K562 (cell line): ENCODE results near the gene RRBP1. TPM values are rescaled to one million over a fixed set of nuclear protein-coding genes. Genes with fewer than 3 reads are reported as not detected.

Experiments
- ATAC-seq: fragments of 200-7000 bp; cut with Tn5 transposase; 3 replicates; pipeline ENCODE4 v1.9.1; 2020; ENCODE audit warnings: moderate library complexity
- BruUV-seq: library from RNA; stranded (reverse); fragments of 400-500 nt; replicated peaks from 2 replicates; lab custom pipeline; 2021; lab: Mats Ljungman, UMichigan
- CTCF ChIA-PET: fragments of 300-600 bp; formaldehyde crosslinking; extraction: SDS; loops from one replicate; lab custom pipeline; 2021; ENCODE audit warnings: low intra/inter-chr PET ratio; lab: Yijun Ruan, JAX
- POLR2A ChIA-PET: fragments of 300-600, 350-650 bp; sonication (Branson Sonifier 250); formaldehyde crosslinking; extraction: SDS; loops from one replicate; lab custom pipeline; 2021; ENCODE audit warnings: antibody characterized with exemption, inconsistent platforms; lab: Yijun Ruan, JAX
- DNase-seq, 4 experiments: peaks; one replicate each; pipeline versions ENCODE4 v3.0.0 to v3.0.0-alpha.2; 2011 to 2018; ENCODE audit warnings: low spot score in 3 of 4, mixed read lengths in 3 of 4; ENCODE audit errors: extremely low read depth in 1 of 4
- FAIRE-seq: peaks from 2 replicates; lab custom pipeline; 2011; peaks lifted over from hg19 to GRCh38; lab: Jason Lieb, UNC
- H2AFZ ChIP-seq: 2 replicates; pipeline ENCODE4 v1.6.0; 2011; ENCODE audit warnings: low read depth, low read length, control low read depth, inconsistent platforms
- H3K27ac ChIP-seq: fragments of 200-600 bp; 3 replicates; pipeline ENCODE4 v1.8.0; 2011; ENCODE audit warnings: low read depth, mild to moderate bottlenecking, control low read depth, inconsistent platforms, low read length, moderate library complexity, mixed read lengths; ENCODE audit errors: extremely low read depth
- H3K27me3 ChIP-seq, 2 experiments: fragments of 300-600 bp in 1 of 2; 2 replicates in 1 of 2; 3 replicates in 1 of 2; pipeline versions ENCODE4 v1.6.0 to v1.8.0; 2011; ENCODE audit warnings: inconsistent platforms in 2 of 2, low read length in 2 of 2, mild to moderate bottlenecking in 1 of 2, mixed read lengths in 1 of 2, moderate library complexity in 1 of 2; ENCODE audit not compliant: control insufficient read depth in 2 of 2, insufficient read depth in 2 of 2
- H3K36me3 ChIP-seq: fragments of 300-600 bp; 3 replicates; pipeline ENCODE4 v1.8.0; 2011; ENCODE audit warnings: mild to moderate bottlenecking, low read length, inconsistent platforms; ENCODE audit not compliant: control insufficient read depth, insufficient read depth
- H3K4me1 ChIP-seq, 2 experiments: fragments of 200-600 bp in 1 of 2; replicated peaks in 1 of 2; 2 replicates in 1 of 2; 3 replicates in 1 of 2; pipeline versions ENCODE4 v1.5.1 to v1.8.0; 2011; ENCODE audit warnings: inconsistent platforms in 2 of 2, low read length in 2 of 2, mild to moderate bottlenecking in 1 of 2, mixed read lengths in 1 of 2, moderate library complexity in 1 of 2; ENCODE audit not compliant: control insufficient read depth in 2 of 2, insufficient read depth in 2 of 2
- H3K4me2 ChIP-seq: 2 replicates; pipeline ENCODE4 v1.6.1; 2011; ENCODE audit warnings: low read length, control low read depth, inconsistent platforms, mixed read lengths; ENCODE audit not compliant: insufficient read depth
- H3K4me3 ChIP-seq: fragments of 200-600 bp; sonication (generic), shearing (Covaris generic); 2 replicates; pipeline ENCODE4 v1.5.1; 2016; ENCODE audit warnings: control low read depth, inconsistent platforms
- H3K79me2 ChIP-seq: fragments of 200-600 bp; 3 replicates; pipeline ENCODE4 v1.8.0; 2011; ENCODE audit warnings: low read length, inconsistent platforms; ENCODE audit not compliant: control insufficient read depth, insufficient read depth
- H3K9ac ChIP-seq, 2 experiments: 2 replicates each; pipeline versions ENCODE4 v1.6.0 to v1.6.1; 2011; ENCODE audit warnings: low read depth in 2 of 2, low read length in 2 of 2, control low read depth in 1 of 2, inconsistent platforms in 1 of 2, mild to moderate bottlenecking in 1 of 2, mixed read lengths in 1 of 2; ENCODE audit not compliant: insufficient read depth in 1 of 2
- H3K9me1 ChIP-seq: one replicate; pipeline ENCODE4 v1.6.0; 2011; ENCODE audit warnings: inconsistent platforms, mild to moderate bottlenecking, low read length, moderate library complexity; ENCODE audit not compliant: control insufficient read depth, insufficient read depth
- H3K9me3 ChIP-seq: replicated peaks from 2 replicates; pipeline ENCODE4 v1.5.1; 2011; ENCODE audit warnings: low read depth, low read length, inconsistent platforms; ENCODE audit not compliant: control insufficient read depth, insufficient read depth
- H4K20me1 ChIP-seq: replicated peaks from 2 replicates; pipeline ENCODE4 v1.6.1; 2011; ENCODE audit warnings: low read length, inconsistent platforms, mixed read lengths; ENCODE audit not compliant: control insufficient read depth, insufficient read depth
- BHLHE40 ChIP-seq: IDR thresholded peaks from 2 replicates; pipeline ENCODE4 v1.6.1; 2011; ENCODE audit warnings: low read length, improper control_type of control experiment
- IRF2 ChIP-seq: sonication (generic); formaldehyde crosslinking; IDR thresholded peaks from 2 replicates; pipeline ENCODE4 v1.8.1; 2022; ENCODE audit warnings: mild to moderate bottlenecking, missing genetic modification reagents
- KLF16 ChIP-seq: IDR thresholded peaks from 2 replicates; pipeline ENCODE4 v1.6.1; 2016; ENCODE audit warnings: antibody characterized with exemption
- OTX1 ChIP-seq: fragments of 450-650 bp; formaldehyde crosslinking; IDR thresholded peaks from 2 replicates; pipeline ENCODE4 v1.4.0; 2022; ENCODE audit warnings: mild to moderate bottlenecking
- PCBP2 ChIP-seq: fragments of 200-400 bp; formaldehyde crosslinking; IDR thresholded peaks from 2 replicates; pipeline ENCODE4 v1.6.1; 2018; ENCODE audit warnings: low read length, low read depth, mild to moderate bottlenecking, moderate library complexity; ENCODE audit not compliant: poor library complexity, severe bottlenecking
- PKNOX1 ChIP-seq: fragments of 450-650 bp; IDR thresholded peaks from 2 replicates; pipeline ENCODE4 v1.6.1; 2016
- POLR2AphosphoS2 ChIP-seq: IDR thresholded peaks from 2 replicates; pipeline ENCODE4 v1.6.1; 2012; ENCODE audit warnings: low read length, improper control_type of control experiment
- POLR3A ChIP-seq: IDR thresholded peaks from 2 replicates; pipeline ENCODE4 v1.6.1; 2011; ENCODE audit warnings: borderline replicate concordance, mild to moderate bottlenecking, moderate library complexity; ENCODE audit not compliant: insufficient read length, insufficient read depth; ENCODE audit errors: extremely low read depth
- PTBP1 ChIP-seq: fragments of 200-400 bp; formaldehyde crosslinking; IDR thresholded peaks from 2 replicates; pipeline ENCODE4 v1.6.1; 2017; ENCODE audit warnings: low read depth, low read length
- TFAP4 ChIP-seq: sonication (generic); formaldehyde crosslinking; IDR thresholded peaks from 2 replicates; pipeline ENCODE4 v1.8.0; 2022; ENCODE audit warnings: missing genetic modification reagents, mild to moderate bottlenecking, moderate library complexity, borderline replicate concordance
- ZNF778 ChIP-seq: fragments of 450-650 bp; formaldehyde crosslinking; IDR thresholded peaks from 2 replicates; pipeline ENCODE4 v1.4.0; 2020; ENCODE audit warnings: mild to moderate bottlenecking, moderate library complexity
- WGBS: fragments of 100-300 bp; shearing (Covaris generic); methylation state at CpG from one replicate; pipeline ENCODE4 v1.1.6; 2016; ENCODE audit warnings: low coverage, mixed read lengths; ENCODE audit not compliant: insufficient coverage; ENCODE audit errors: missing lambda C conversion rate; 5-methylcytosine and 5-hydroxymethylcytosine counted together
- in situ Hi-C: fragments of 300-500 bp; cut with MboI; formaldehyde crosslinking; loops from 4 replicates; pipeline ENCODE4 v1.15.0; 2018; ENCODE audit warnings: inconsistent platforms, mixed read lengths
- intact Hi-C: fragments of 100-400 bp; cut with micrococcal nuclease; formaldehyde crosslinking; loops from 2 replicates; pipeline ENCODE4 v1.14.2; 2022
- polyA plus RNA-seq, 8 experiments: library from polyadenylated mRNA; depleted of rRNA in 4 of 8; stranded (reverse) in 5 of 8; unstranded in 3 of 8; fragments of >200 nt; fragmentation: Nextera tagmentation in 2 of 8; fragmentation: Illumina TruSeq in 1 of 8; extraction: Ambion mirVana in 2 of 8; extraction: Trizol in 1 of 8; gene quantifications; 2 replicates each; pipeline versions ENCODE4 v1.2.1 to v1.2.3, GENCODE V29; 2011 to 2014; ENCODE audit warnings: inconsistent platforms in 1 of 8, missing spikeins in 1 of 8
- total RNA-seq, 7 experiments: library from RNA; depleted of rRNA in 6 of 7; stranded (reverse); fragments of >200 nt in 6 of 7; fragmentation: Illumina TruSeq in 2 of 7; extraction: Trizol in 2 of 7; gene quantifications; 2 replicates each; pipeline versions ENCODE4 v1.2.1 to v1.2.3, GENCODE V29; 2011 to 2021; ENCODE audit warnings: low replicate concordance in 1 of 7
- TF ChIP-seq, protein P1 (sequence below), 2 experiments: fragments of 450-650 bp in 1 of 2; sonication (generic) in 1 of 2; formaldehyde crosslinking; conservative IDR thresholded peaks; 2 replicates each; pipeline versions ENCODE4 v1.4.0 to v1.8.1; 2020 to 2022; ENCODE audit warnings: mild to moderate bottlenecking in 1 of 2, missing genetic modification reagents in 1 of 2
- TF ChIP-seq, protein P2 (sequence below): fragments of 150-350 bp; IDR thresholded peaks from 2 replicates; pipeline ENCODE4 v1.6.1; 2014; ENCODE audit warnings: low read depth, mild to moderate bottlenecking, low read length, borderline replicate concordance

RRBP1 gene
- total and polyA plus RNA-seq, 9 of the 15 experiments (the other 6 are each of a cell fraction or from before 2014, with no cell fraction given): 0.84 to 32.0 (median 17.6) TPM

- TF ChIP-seq IRF2 (CRISPR knock-in tag) (no peak), POLR2AphosphoS2 (no peak), BHLHE40 (no peak)
- TF ChIP-seq, protein P1, sequence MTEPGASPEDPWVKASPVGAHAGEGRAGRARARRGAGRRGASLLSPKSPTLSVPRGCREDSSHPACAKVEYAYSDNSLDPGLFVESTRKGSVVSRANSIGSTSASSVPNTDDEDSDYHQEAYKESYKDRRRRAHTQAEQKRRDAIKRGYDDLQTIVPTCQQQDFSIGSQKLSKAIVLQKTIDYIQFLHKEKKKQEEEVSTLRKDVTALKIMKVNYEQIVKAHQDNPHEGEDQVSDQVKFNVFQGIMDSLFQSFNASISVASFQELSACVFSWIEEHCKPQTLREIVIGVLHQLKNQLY (CRISPR knock-in tag; conservative IDR thresholded peaks at IDR 0.05): no peak
- TF ChIP-seq, all 486 proteins: peak for 0
These were observed 11.5 kb upstream of the RRBP1 start (continued) for GRCh38 chr20:17693444-17694001.

DNA sequence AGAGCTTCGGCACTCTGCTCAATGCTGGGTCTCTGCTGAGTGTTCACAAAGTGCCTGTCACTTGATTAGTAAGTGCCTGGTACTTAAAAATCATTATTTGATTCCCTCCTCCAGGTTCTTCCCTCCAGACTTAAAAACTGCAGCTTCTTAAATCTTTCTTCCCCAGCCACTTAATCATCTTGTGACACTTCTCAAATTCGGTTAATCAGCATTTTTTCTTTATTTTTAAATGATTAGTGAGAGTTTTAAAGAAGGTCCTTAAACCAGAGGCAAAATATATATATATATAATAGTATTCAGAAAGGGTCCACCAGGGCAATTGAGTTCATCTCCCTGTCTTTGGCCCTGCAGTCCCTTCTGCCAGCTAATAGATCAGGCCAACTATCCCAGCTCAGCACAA lies 9.7 kb upstream of the RRBP1 start:
- no TSS peak for BruUV-seq
- FAIRE-seq (no peak), ATAC-seq (no peak), DNase-seq (no peak)
- Histone ChIP-seq H3K4me1 (no peaks in the 10 kb centered on the region; a peak in 1 of 5 replicates), H3K79me2 (no peaks in the 10 kb centered on the region), H3K9ac (no peak overlapping the region), H3K27ac (no peak overlapping the region), H3K4me2 (no peak overlapping the region), H3K9me3 (no peaks in the 10 kb centered on the region), H3K9me1 (no peaks in the 10 kb centered on the region), H3K4me3 (no peak overlapping the region), H3K27me3 (peaks cover 2 to 17% of the 10 kb centered on the region in 2 experiments; a peak in 4 of 5 replicates), H2AFZ (no peak overlapping the region), H4K20me1 (no peaks in the 10 kb centered on the region), H3K36me3 (no peaks in the 10 kb centered on the region)
- ChIA-PET CTCF (no interaction called here), POLR2A (interaction anchor here (1.9 kb wide), 1 partner anchor 10 kb away, joined by 10 read pairs; the partner anchor contains the start of gene RRBP1)
- intact Hi-C loops (no loop called here), in situ Hi-C loops (no loop called here)
- 0% methylated on average over 2 of the region's 2 CpGs for WGBS
- TF ChIP-seq ZNF778 (CRISPR knock-in tag) (no peak), TFAP4 (no peak), PTBP1 (no peak), KLF16 (no peak), POLR3A (no peak), PKNOX1 (no peak), PCBP2 (no peak), OTX1 (CRISPR knock-in tag) (no peak)
- TF ChIP-seq, protein P2, sequence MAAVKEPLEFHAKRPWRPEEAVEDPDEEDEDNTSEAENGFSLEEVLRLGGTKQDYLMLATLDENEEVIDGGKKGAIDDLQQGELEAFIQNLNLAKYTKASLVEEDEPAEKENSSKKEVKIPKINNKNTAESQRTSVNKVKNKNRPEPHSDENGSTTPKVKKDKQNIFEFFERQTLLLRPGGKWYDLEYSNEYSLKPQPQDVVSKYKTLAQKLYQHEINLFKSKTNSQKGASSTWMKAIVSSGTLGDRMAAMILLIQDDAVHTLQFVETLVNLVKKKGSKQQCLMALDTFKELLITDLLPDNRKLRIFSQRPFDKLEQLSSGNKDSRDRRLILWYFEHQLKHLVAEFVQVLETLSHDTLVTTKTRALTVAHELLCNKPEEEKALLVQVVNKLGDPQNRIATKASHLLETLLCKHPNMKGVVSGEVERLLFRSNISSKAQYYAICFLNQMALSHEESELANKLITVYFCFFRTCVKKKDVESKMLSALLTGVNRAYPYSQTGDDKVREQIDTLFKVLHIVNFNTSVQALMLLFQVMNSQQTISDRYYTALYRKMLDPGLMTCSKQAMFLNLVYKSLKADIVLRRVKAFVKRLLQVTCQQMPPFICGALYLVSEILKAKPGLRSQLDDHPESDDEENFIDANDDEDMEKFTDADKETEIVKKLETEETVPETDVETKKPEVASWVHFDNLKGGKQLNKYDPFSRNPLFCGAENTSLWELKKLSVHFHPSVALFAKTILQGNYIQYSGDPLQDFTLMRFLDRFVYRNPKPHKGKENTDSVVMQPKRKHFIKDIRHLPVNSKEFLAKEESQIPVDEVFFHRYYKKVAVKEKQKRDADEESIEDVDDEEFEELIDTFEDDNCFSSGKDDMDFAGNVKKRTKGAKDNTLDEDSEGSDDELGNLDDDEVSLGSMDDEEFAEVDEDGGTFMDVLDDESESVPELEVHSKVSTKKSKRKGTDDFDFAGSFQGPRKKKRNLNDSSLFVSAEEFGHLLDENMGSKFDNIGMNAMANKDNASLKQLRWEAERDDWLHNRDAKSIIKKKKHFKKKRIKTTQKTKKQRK: no peak
